H1 (cell line): ENCODE results near the gene CSHL1. TPM values are rescaled to one million over a fixed set of nuclear protein-coding genes. Genes with fewer than 3 reads are reported as not detected.
"Not testable (repeated sequence)": the region's sequence is repeated elsewhere in the genome, so short reads cannot be mapped to it uniquely, and the experiment has no call there.

ENCODE experiments used
- CTCF ChIA-PET: fragments of 300-600 bp; sonication (Branson Sonifier 250); formaldehyde crosslinking; loops from one replicate; lab custom pipeline; 2021; ENCODE audit not compliant: partially characterized antibody; lab: Charles Lee
- POLR2A ChIA-PET: fragments of 300-600 bp; sonication (Branson Sonifier 250); formaldehyde crosslinking; loops from one replicate; lab custom pipeline; 2021; ENCODE audit warnings: inconsistent platforms; ENCODE audit not compliant: partially characterized antibody; lab: Charles Lee
- DNase-seq, 2 experiments: peaks; one replicate each; pipeline versions ENCODE4 v3.0.0 to v3.0.0-alpha.2; 2010 to 2022; ENCODE audit warnings: low spot score in 2 of 2, low read depth in 1 of 2, mixed read lengths in 1 of 2
- FAIRE-seq: peaks from 2 replicates; lab custom pipeline; 2011; peaks lifted over from hg19 to GRCh38; lab: Jason Lieb, UNC
- H2AFZ ChIP-seq: 2 replicates; pipeline ENCODE4 v1.8.1; 2012; ENCODE audit warnings: low read length, inconsistent platforms
- H2AK5ac ChIP-seq: 2 replicates; pipeline ENCODE4 v1.6.1; 2013; ENCODE audit warnings: low read depth, low read length
- H2BK120ac ChIP-seq: replicated peaks from 2 replicates; pipeline ENCODE3; 2013; ENCODE audit warnings: low read depth, low read length, inconsistent platforms
- H2BK12ac ChIP-seq: 2 replicates; pipeline ENCODE4 v1.6.1; 2013; ENCODE audit warnings: low read depth, low read length
- H2BK15ac ChIP-seq: 2 replicates; pipeline ENCODE4 v1.6.1; 2013; ENCODE audit warnings: low read length
- H2BK20ac ChIP-seq: 2 replicates; pipeline ENCODE4 v1.6.1; 2013; ENCODE audit warnings: low read length
- H2BK5ac ChIP-seq: 2 replicates; pipeline ENCODE4 v1.6.1; 2013; ENCODE audit warnings: low read depth, low read length
- H3K14ac ChIP-seq: 2 replicates; pipeline ENCODE4 v1.6.1; 2013; ENCODE audit warnings: inconsistent platforms; ENCODE audit not compliant: insufficient read length
- H3K18ac ChIP-seq: 2 replicates; pipeline ENCODE4 v1.6.1; 2013; ENCODE audit warnings: low read length; ENCODE audit errors: extremely low read depth
- H3K23ac ChIP-seq: 2 replicates; pipeline ENCODE4 v1.6.1; 2013; ENCODE audit warnings: inconsistent platforms; ENCODE audit not compliant: insufficient read length
- H3K23me2 ChIP-seq: 2 replicates; pipeline ENCODE4 v1.6.1; 2013; ENCODE audit warnings: low read depth, low read length
- H3K27ac ChIP-seq: 2 replicates; pipeline ENCODE4 v1.6.1; 2011; ENCODE audit warnings: low read depth, low read length, inconsistent platforms
- H3K27me3 ChIP-seq, 4 experiments: replicated peaks in 1 of 4; 1 replicate in 1 of 4; 2 replicates in 3 of 4; pipeline versions ENCODE4 v1.6.1 to v1.8.1; 2011 to 2013; ENCODE audit warnings: low read length in 3 of 4, mild to moderate bottlenecking in 3 of 4, inconsistent platforms in 2 of 4, mixed read lengths in 2 of 4, moderate library complexity in 1 of 4; ENCODE audit not compliant: control insufficient read depth in 3 of 4, insufficient read depth in 3 of 4; ENCODE audit errors: extremely low read depth in 1 of 4
- H3K36me3 ChIP-seq, 4 experiments: 2 replicates each; pipeline versions ENCODE4 v1.6.1 to v1.8.1; 2011 to 2013; ENCODE audit warnings: mild to moderate bottlenecking in 4 of 4, low read length in 3 of 4, moderate library complexity in 2 of 4, control low read depth in 1 of 4, inconsistent platforms in 1 of 4; ENCODE audit not compliant: insufficient read depth in 4 of 4, control insufficient read depth in 2 of 4
- H3K4ac ChIP-seq: replicated peaks from 2 replicates; pipeline ENCODE3; 2013; ENCODE audit warnings: low read length, low read depth, mixed read lengths, inconsistent platforms; ENCODE audit not compliant: insufficient read length
- H3K4me1 ChIP-seq, 4 experiments: replicated peaks in 1 of 4; 1 replicate in 1 of 4; 2 replicates in 3 of 4; pipeline versions ENCODE4 v1.6.1 to v1.8.1; 2011 to 2013; ENCODE audit warnings: low read length in 3 of 4, inconsistent platforms in 2 of 4, mixed read lengths in 1 of 4; ENCODE audit not compliant: insufficient read depth in 4 of 4, control insufficient read depth in 3 of 4
- H3K4me2 ChIP-seq, 2 experiments: 2 replicates each; pipeline versions ENCODE4 v1.6.1 to v1.8.1; 2011 to 2013; ENCODE audit warnings: low read depth in 2 of 2, low read length in 2 of 2, control low read depth in 1 of 2, inconsistent platforms in 1 of 2, mild to moderate bottlenecking in 1 of 2; ENCODE audit not compliant: insufficient read depth in 1 of 2
- H3K4me3 ChIP-seq, 4 experiments: fragments of 200-600, 300-600 bp in 1 of 4; sonication (generic), shearing (Covaris generic), sonication (Bioruptor Twin) in 1 of 4; 2 replicates each; pipeline versions ENCODE4 v1.5.1 to v1.8.1; 2011 to 2016; ENCODE audit warnings: low read length in 4 of 4, low read depth in 3 of 4, control low read depth in 2 of 4, inconsistent platforms in 2 of 4, mild to moderate bottlenecking in 2 of 4, mixed read lengths in 1 of 4, moderate library complexity in 1 of 4; ENCODE audit not compliant: insufficient read depth in 2 of 4; ENCODE audit errors: extremely low read depth in 1 of 4
- H3K56ac ChIP-seq: replicated peaks from 2 replicates; pipeline ENCODE3; 2013; ENCODE audit warnings: low read depth, mild to moderate bottlenecking, mixed read lengths, low read length, inconsistent platforms; ENCODE audit not compliant: insufficient read length
- H3K79me1 ChIP-seq: 2 replicates; pipeline ENCODE4 v1.6.1; 2013; ENCODE audit warnings: low read depth, low read length, control low read depth
- H3K79me2 ChIP-seq, 2 experiments: 2 replicates each; pipeline versions ENCODE4 v1.6.1 to v1.8.1; 2012 to 2013; ENCODE audit warnings: low read length in 2 of 2, mild to moderate bottlenecking in 2 of 2, inconsistent platforms in 1 of 2; ENCODE audit not compliant: insufficient read depth in 2 of 2, control insufficient read depth in 1 of 2
- H3K9ac ChIP-seq, 4 experiments: replicated peaks in 1 of 4; 1 replicate in 1 of 4; 2 replicates in 3 of 4; pipeline versions ENCODE4 v1.6.1 to v1.8.1; 2011 to 2013; ENCODE audit warnings: low read depth in 3 of 4, low read length in 3 of 4, control low read depth in 2 of 4, mild to moderate bottlenecking in 2 of 4, moderate library complexity in 2 of 4, inconsistent platforms in 1 of 4; ENCODE audit errors: extremely low read depth in 1 of 4
- H3K9me3 ChIP-seq, 2 experiments: 2 replicates each; pipeline versions ENCODE4 v1.6.1 to v1.8.1; 2012 to 2013; ENCODE audit warnings: mild to moderate bottlenecking in 2 of 2, moderate library complexity in 2 of 2, control low read depth in 1 of 2, inconsistent platforms in 1 of 2, low read depth in 1 of 2, low read length in 1 of 2, mixed read lengths in 1 of 2; ENCODE audit not compliant: insufficient read depth in 2 of 2
- H4K20me1 ChIP-seq, 2 experiments: replicated peaks in 1 of 2; 2 replicates each; pipeline versions ENCODE3 to v1.8.1; 2011 to 2013; ENCODE audit warnings: inconsistent platforms in 2 of 2, low read length in 2 of 2, mild to moderate bottlenecking in 1 of 2; ENCODE audit not compliant: insufficient read depth in 2 of 2, control insufficient read depth in 1 of 2
- H4K5ac ChIP-seq: 2 replicates; pipeline ENCODE4 v1.6.1; 2013; ENCODE audit warnings: low read length, low read depth, mixed read lengths, inconsistent platforms; ENCODE audit not compliant: insufficient read length
- H4K8ac ChIP-seq: 2 replicates; pipeline ENCODE4 v1.8.0; 2013; ENCODE audit warnings: mild to moderate bottlenecking, moderate library complexity, low read length, inconsistent platforms; ENCODE audit not compliant: insufficient read depth; ENCODE audit errors: extremely low read depth
- H4K91ac ChIP-seq: replicated peaks from 2 replicates; pipeline ENCODE3; 2013; ENCODE audit warnings: low read length, mixed read lengths, inconsistent platforms; ENCODE audit not compliant: insufficient read length
- WGBS, 2 experiments: shearing (Covaris generic) in 1 of 2; methylation state at CpG; one replicate each; pipeline versions ENCODE4 v1.1.6 to v1.1.7; 2013 to 2015; ENCODE audit warnings: low lambda C conversion rate in 2 of 2, mixed read lengths in 2 of 2, inconsistent platforms in 1 of 2, low coverage in 1 of 2, missing lambda C conversion rate in 1 of 2; ENCODE audit not compliant: insufficient replicate concordance in 2 of 2, insufficient coverage in 1 of 2, insufficient read length in 1 of 2; ENCODE audit errors: extremely low coverage in 1 of 2, missing lambda C conversion rate in 1 of 2; 5-methylcytosine and 5-hydroxymethylcytosine counted together
- polyA plus RNA-seq, 7 experiments: library from polyadenylated mRNA; depleted of rRNA in 3 of 7; stranded (reverse) in 5 of 7; unstranded in 2 of 7; fragments of >200 nt in 5 of 7; fragments of 200-250 nt in 2 of 7; gene quantifications; 1 replicate in 5 of 7; 2 replicates in 1 of 7; 4 replicates in 1 of 7; pipeline versions ENCODE4 v1.2.1 to v1.2.3, GENCODE V29; 2011 to 2013; ENCODE audit warnings: missing spikeins in 2 of 7, mixed read lengths in 2 of 7
- total RNA-seq: library from RNA; stranded (reverse); fragmentation: NEBNext Ultra II Directional; extraction: Animal tissue kit (Norgen Biotek cat#: 25700); gene quantifications from 2 replicates; pipeline ENCODE4 v1.2.1, GENCODE V29; 2021

Gene CSHL1
- total and polyA plus RNA-seq, 2 of the 8 experiments (the other 6 are each of a cell fraction or from before 2014, with no cell fraction given), result not detected

DNA sequence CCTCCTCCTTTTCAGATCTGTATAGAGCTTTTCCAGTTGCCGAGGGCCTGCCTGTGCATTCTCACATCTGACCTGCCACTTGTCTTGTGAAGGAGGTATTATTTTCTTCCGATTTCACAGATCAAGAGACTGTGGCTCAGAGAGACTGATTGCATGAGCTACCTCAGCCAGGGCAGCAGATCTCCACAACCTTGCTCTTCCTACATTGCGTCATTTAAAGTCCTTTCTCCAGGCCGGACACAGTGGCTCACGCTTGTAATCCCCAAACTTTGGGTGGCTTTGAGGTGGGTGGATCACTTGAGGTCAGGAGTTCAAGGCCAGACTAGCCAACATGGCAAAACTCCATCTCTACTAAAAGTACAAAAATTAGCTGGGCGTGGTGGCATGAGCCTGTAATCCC is 9.0 kb upstream of the CSHL1 start:
- H3K4ac ChIP-seq, DNase-seq, H2BK120ac ChIP-seq, H3K14ac ChIP-seq, H4K91ac ChIP-seq, H4K20me1 ChIP-seq, H3K4me3 ChIP-seq, H3K18ac ChIP-seq, H3K79me2 ChIP-seq, H3K79me1 ChIP-seq, FAIRE-seq, H3K23ac ChIP-seq, H3K36me3 ChIP-seq, H3K9me3 ChIP-seq, H2BK12ac ChIP-seq, H2BK20ac ChIP-seq, H2AFZ ChIP-seq, H4K5ac ChIP-seq, H3K27me3 ChIP-seq, H3K23me2 ChIP-seq, H3K4me2 ChIP-seq, H2BK15ac ChIP-seq, H2BK5ac ChIP-seq, H3K9ac ChIP-seq, H2AK5ac ChIP-seq, H4K8ac ChIP-seq, H3K27ac ChIP-seq, H3K56ac ChIP-seq, H3K4me1 ChIP-seq: not testable (repeated sequence)
- ChIA-PET POLR2A (interaction anchor here (1.0 to 2.5 kb wide), 5 partner anchors 12 to 226 kb away, joined by 3 to 13 read pairs (median 4); partner anchors contain the start of gene CD79B), CTCF (interaction anchor here (0.6 to 11.2 kb wide), 38 partner anchors 9 to 315 kb away, joined by 3 to 270 read pairs (median 12); partner anchors contain the start of genes CD79B, CSHL1, GH2 and PRR29)
- WGBS, 2 experiments, result 93% methylated on average over 6 of the region's 6 CpGs; no CpG with 5 or more reads in 1 of the 2 experiments
